Islet precursor cell (in vitro differentiated cells): ENCODE data around the gene RARS1.

ENCODE experiments used
- DNase-seq: peaks from one replicate; pipeline ENCODE4 v3.0.0-alpha.2; 2018

Gene RARS1

DNA sequence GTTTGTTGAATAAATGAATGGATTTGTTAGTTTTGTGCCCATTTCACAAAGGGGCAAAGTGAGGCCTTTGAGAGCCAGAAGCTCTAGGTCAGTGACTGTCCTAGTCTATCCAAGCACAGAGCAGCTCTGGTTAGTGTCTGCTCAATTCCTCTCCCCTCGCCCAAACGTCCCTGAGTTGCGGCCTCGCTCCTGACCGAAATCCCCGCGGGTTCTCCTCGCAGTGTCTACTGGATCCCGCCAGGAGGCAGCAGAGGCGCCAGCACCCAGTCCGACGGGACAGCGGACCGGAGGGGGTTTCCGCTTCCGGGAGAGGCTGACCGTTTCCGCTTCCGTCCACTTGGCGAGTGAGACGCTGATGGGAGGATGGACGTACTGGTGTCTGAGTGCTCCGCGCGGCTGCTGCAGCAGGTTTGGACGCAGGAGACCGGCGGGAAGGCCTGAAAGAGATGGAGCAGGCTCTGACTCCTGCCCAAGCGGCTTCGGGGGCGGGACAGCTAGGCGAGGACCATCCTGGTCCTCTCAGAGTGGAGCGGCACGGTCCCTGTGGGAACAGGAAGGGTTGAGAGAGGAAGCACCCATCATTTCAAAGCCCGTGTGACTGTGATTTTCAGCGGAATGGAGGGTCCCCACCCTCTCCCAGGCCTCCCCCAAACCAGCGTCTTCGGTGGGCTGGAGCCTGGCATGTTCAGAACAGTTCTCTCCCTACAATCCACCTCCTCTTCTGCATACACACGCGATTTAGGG, at the start of gene RARS1:
TSS of gene RARS1 (plus strand) at position 336 of the 744 bp plus-strand sequence. CDS start at position 364, 28 bp downstream.
- peak; percentile 98 for DNase-seq

DNA sequence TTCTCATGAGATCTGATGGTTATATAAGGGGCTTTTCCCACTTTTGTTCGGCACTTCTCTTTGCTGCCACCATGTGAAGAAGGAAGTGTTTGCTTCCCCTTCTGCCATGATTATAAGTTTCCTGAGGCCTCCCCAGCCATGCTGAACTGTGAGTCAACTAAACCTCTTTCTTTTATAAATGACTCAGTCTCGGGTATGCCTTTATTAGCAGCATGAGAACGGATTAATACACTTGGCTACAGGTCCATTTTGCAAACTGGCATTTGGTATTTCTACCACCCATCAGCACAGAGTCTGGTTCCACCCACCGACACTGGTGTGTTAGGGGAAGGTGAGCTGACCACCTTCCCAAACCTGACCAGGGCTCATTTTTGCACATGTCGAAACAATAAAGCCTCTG, 47.9 kb upstream of the RARS1 start:
- no peak for DNase-seq

DNA sequence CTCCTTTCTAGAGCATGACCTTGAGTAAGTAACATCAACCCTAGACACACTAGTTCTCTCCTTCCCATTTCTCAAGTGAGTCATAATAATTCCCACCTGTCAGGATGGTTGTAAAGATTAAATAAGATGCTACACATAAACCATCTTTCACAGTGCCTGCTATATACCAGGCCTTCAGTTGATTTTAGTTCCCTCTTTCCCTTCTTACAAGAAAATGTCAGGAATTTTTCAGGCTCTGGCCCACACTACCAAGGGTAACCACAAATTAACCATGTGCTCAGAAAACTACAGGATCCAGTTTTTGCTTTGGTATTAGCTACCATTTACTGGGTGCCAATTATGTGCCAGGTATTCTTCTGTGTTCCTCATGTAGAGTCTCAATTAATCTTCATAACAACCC, 42.7 kb upstream of the RARS1 start:
- DNase-seq = no peak

DNA sequence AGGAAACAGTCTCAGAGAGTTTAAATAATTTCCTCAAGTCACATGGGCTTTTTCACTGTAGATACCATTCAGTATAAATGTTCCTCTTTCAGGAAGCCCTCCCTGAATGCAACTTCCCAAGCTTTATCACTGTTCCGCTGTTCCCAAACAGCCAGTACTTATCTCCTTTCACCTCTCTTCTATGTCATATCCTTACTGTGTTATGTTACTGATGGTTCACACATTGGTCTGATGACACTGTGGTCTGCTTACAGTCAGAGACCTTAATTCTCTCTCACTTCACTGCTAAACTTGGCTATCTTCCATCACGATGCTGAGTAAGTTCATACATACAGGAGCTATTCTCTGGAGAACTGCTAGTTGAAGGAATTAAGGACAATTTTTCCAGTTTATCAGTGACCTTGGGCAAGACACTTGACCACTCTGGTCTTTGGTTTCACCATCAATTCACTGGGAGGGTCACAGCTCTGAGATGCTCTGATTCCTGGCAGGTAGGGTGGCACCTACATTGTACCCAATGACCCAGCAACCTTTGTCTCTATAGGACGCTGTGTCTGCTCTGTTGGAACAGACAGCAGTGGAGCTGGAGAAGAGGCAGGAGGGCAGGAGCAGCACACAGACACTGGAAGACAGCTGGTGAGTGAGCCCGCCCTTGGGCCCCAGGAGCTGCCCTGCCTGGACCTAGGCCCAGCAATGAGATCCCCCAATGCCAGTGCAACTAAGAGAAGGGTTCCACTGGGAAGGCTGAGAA, 42.1 kb upstream of the RARS1 start:
- no peak for DNase-seq

DNA sequence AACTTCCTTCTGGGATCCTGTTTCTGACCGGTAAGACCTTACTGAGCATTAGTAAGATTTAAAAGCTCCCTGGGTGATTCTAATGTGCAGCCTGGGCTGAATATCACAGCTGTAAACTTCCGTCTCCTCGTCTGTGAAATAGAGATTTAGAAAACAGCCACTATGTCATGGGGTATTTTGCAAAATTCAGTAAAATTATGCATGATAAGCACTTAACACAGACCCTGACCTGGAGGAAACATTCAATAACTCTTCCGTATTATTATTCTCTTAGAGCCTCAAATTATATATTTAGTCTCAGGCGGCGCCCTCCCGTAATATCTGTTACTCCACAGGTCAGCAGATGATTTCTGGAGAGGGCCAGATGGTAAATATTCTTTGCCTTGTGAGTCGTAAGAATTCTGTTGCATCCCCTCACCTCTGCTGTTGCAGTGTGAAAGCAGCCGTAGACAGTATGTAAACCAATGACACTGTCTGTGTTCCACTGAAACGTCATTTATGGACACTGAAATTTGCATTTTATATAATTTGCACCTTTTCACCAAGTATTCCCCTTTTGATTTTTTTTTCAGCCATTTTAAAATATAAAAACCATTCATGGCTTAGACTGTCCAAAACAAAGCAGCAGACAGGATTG, 39.2 kb upstream of the RARS1 start:
- no peak for DNase-seq

DNA sequence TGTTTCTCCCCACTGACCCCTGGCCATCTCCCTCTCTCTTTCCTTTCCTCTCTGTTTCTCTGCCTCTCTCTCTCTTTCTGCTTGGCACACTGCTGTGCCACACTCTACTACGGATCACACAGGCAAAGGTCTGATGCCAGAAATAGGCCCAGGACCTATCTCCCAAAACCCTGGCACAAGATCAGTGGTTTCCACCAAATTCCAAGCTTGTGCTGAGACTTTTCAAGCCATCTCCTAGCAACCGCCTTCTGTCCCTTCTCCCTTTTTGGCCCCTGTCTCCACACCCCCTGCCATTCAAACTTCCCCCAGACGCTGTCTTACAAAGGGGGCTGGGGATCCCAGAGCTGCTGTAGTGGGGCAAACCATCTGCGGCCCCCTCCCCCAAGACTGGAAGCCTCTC, 38.5 kb upstream of the RARS1 start:
- no peak for DNase-seq

DNA sequence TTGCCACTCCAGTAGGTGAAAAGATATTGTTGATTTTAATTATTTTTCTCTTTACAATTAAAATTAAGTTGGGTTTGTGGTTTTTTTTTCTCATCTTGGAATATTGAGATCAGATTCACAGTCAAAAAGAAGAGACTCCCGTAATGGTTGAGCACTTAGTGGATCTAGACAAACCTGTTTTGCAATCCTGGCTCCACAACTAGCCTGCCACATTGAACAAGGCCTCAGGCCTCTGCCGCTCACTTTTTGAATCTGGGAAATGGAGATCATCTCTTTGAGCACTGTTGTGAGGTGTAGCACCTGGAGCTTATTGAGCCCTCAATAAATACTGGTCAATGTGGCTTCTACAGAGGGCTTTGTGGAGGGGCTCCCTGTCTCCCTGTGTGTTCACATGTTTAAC, 37.1 kb upstream of the RARS1 start:
- peak; percentile 81 for DNase-seq

DNA sequence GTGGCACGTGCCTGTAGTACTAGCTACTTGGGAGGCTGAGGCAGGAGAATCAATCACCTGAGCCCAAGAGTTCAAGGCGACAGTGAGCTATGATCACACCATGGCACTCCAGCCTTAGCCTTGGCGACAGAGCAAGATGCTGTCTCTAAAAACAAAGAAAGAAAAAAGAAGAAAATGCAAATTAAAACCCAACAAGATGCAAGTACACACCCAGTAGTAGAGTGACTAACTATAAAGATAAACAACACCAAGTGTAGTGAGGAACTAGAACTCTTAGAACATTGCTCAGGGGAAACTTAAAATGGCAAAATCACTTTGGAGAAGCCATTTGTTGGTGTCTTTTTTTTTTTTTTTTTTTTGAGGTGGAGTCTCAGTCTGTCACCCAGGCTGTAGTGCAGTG, 34.7 kb upstream of the RARS1 start:
- DNase-seq = no peak

DNA sequence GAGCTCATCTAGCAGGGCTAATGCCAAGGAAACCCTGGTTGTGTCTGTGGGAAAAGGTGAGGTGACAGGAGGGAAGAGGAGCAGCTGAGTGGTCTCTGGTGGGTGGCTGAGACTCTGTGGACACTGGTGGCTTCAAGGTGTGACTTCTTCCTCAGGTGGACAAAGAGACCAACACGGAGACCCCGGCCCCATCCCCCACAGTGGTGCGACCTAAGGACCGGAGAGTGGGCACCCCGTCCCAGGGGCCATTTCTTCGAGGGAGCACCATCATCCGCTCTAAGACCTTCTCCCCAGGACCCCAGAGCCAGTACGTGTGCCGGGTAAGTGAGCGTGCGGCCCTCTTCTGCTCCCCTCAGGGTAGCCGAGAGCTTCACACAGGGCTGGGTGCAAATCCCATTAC, 31.1 kb upstream of the RARS1 start:
- DNase-seq = no peak

DNA sequence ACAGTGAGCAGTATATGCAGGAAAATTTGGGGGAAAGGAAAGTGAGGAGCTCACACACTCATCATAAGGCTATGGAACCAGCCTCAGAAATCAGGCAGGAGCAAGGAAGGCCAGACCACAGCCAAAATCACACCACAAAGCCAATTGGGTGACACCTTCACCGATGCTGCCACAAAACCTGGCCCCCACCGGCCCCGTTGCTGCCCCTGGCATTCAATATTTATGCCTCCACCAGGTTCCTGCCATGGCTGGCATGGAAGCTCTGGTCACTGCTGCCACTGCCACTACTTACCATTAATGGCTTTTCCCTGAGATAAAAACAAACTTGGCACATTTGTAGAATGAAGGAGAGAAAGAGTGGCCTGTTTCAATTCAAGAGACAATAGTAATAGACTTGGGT, 28.7 kb upstream of the RARS1 start:
- no peak for DNase-seq

DNA sequence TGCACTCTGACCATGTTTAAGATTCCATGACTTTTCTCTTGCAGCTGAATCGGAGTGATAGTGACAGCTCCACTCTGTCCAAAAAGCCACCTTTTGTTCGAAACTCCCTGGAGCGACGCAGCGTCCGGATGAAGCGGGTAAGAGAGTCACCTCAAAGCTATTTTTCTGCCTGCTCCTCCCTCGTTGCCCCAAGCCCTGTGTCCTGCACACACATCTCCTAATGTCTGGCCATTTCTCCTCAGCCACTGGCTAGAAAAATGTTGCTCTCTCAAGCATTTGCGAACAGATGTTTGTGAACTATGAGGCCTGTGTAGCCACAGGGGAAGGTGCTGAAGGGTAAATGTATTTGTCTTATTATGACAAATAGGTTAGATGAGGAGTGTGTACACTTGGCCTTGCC, 25.7 kb upstream of the RARS1 start:
- no peak for DNase-seq

DNA sequence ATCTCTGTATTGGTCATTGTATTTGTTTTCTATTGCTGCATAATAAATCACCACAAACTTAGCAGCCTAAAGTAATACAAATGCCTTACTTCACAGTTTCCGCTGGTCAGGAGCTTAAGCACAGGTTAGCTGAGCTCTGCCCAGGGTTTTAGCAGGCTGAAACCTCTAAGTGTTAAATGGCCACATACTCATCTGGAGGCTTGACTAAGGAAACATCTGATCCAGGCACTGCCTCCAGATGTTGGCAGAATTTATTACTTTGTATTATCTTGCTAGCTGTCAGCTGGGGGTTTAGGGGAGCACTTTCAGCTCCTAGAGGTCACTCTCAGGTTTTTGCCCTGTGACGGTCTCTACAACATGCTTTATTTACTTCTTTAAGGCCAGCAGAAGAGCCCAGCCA, 23.2 kb upstream of the RARS1 start:
- no peak for DNase-seq

DNA sequence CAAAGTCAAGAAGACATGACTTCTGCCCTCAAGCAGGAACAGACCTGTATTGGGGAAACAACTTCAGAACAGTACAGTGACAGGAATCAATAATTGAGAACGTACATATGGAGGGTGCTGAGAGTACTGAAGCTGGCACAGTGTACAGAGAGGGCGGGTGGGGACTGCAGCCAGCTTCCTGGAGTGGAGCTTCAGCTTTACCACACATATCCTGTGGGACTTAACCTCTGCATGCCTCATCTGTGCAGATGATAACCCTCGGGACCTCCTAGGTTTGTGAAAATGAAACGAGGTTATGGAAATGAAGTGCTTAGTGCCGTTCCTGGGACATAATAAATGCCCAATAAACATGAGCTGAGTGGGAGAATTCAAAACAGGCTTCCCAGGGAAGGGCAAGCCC, 22.1 kb upstream of the RARS1 start:
- no peak for DNase-seq

DNA sequence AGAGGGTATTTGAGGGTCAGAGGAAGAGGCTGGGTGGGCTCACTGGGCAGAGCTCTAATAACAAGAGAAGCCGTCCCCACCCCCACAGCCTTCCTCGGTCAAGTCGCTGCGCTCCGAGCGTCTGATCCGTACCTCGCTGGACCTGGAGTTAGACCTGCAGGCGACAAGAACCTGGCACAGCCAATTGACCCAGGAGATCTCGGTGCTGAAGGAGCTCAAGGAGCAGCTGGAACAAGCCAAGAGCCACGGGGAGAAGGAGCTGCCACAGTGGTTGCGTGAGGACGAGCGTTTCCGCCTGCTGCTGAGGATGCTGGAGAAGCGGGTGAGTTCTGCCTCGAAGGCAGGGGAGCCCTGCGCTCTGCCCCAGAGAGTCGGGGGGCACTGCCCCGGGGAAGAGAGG, 21.6 kb upstream of the RARS1 start:
- DNase-seq = no peak

DNA sequence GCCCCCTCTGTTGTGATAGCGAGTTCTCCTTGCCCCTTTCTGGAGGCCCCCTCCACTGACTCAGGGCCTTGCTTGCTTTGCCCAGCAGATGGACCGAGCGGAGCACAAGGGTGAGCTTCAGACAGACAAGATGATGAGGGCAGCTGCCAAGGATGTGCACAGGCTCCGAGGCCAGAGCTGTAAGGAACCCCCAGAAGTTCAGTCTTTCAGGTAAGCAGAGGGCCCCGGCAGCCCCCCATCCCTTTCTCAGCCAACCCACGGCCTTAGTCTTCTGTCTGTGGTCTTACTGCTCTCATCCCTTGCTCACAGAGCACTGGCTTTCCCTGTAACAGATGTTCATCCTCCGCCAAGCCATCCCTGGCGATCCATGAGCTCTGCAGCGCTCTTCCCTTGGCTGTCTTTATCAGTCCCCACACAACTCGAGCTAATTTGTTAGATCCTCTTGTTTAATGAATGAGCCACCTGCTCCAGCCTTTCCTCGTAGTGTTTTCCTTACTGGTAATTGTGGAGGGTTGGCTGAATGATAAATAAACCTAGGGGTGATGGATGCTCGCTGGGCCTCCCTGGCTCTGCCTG, 18.4 kb upstream of the RARS1 start:
- no peak for DNase-seq

DNA sequence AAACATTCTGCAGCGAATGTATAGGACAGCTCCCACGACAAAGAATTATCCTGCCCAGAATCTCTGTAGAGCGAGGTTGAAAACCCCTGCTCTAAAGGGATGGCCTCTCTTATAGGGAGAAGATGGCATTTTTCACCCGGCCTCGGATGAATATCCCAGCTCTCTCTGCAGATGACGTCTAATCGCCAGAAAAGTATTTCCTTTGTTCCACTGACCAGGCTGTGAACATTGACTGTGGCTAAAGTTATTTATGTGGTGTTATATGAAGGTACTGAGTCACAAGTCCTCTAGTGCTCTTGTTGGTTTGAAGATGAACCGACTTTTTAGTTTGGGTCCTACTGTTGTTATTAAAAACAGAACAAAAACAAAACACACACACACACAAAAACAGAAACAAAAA, 17.4 kb upstream of the RARS1 start:
- DNase-seq = no peak

DNA sequence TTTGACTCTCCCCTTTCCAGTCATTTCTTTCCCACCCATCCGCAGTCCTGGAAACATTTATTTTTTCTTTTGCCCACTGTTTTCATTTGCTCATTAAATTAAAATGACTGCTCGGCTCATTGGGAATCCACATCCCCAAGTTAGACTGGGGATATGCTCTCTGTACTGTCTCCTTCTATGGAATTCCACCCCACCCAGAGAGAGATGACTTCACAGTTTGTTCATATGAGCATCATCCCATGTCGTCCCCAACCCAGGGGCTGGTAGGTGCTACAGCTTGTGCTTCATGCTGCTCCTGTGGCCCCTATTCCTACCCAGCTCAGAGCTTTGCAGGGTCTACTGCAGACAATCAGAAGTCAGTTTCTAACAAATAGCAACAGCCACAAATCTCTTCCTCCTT, 16.5 kb upstream of the RARS1 start:
- no peak for DNase-seq

DNA sequence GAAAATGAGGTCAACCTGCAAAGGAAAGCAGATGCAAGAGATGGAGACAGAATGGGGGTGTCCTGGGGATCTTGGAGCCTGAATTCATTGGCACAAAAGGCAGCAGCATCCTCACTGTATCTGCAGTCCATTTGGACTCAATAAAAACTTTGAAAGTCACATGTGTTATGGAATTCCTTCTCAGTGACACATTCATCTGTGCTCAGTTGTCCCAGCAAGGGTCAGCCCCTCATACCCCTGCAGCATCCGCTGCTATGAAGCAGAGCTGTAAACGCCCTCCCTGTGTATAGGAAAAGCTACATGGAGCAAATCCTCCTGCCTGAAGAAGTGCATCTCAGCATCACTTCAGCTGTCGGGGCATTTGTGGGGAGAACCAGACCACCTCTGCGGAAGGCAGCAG, 14.5 kb upstream of the RARS1 start:
- no peak for DNase-seq

DNA sequence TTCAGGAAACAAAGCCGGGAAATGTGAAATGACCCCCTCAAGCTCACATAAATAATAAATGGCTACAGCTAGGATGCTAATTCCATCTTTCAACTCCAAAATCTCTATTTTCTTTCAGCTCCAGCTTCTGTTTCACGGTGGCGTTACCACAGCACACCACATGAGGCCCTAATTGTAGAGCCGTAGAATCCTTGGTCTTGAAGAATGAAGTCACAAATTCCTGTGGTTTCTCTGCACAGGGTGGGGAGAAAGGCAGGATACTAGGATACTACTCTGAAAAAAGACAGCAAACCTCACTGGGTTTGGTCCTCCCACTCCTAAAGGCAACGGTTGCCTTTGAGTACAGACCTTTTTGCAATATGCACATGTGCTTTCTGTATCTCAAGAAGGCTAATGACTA, 13.9 kb upstream of the RARS1 start:
- DNase-seq = peak; percentile 88

DNA sequence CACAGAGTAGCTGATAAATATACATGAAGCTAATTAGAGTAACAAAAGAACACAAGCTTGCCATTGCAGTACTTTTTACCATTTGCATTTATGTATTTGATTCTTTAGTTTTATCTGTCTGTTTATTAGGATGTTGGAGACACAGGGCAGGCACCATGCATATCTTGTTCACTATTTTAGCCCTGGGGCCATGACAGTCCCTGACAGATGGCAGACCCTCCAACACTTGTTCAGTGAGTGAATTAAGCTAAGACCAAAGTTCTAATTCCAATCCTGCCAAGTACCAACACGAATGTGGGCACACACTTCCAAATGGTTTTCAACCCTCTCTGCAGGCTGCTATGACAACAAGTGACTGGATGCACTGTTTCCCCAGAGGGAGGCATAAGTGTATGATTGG, 12.0 kb upstream of the RARS1 start:
- no peak for DNase-seq

DNA sequence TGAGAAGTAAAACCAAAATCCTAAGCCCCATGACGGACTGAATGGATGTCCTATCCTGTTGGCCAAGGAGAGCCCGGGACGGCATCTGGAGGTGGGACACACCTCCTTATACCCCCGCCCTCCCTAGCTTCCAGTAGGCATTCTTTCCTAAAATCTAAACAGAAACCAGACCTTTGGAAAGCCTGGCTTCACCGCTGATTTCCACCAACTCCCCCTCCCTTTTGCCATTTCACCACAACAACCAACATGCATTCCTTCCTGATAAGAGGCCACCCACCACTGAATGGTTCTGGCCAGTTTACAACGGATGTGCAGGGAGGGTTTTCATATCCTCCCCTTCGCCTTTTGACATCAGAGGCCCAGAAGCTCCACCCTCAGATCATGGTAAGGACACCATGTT, 9.2 kb upstream of the RARS1 start:
- DNase-seq = peak; percentile 79

DNA sequence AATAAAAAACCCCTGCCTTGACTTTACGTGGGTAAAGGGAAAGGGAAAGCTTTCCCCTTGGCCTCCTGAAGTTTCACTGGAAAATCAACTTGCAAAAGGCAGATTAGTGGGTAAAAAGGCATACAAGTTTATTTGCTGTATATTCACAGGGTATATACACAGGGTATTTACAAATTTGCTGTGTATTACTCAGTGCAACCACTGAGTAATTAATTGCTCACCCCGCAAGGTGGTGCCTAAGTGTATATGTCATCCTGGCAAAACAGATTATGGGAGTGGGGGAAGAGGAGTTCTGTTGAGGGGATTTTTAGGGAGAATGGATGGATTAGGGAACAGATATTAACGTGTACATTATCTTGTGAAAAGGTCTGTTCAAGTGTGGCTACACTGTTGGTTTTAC, 7.1 kb upstream of the RARS1 start:
- DNase-seq = no peak

DNA sequence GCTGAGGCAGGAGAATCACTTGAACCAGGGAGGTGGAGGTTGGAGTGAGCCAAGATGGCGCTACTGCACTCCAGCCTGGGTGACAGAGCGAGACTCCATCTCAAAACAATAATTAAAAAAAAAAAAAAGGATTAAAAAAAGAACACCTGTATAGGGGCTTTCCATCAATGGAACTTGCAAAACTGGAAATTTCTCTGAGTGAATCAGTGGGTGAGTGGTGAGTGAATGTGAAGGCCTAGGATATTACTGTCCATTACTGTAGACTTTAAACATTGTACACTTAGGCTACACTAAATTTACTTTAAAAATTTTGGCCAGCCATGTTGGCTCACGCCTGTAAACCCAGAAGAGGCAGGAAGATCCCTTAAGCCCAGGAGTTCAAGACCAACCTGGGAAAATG, 5.7 kb upstream of the RARS1 start:
- DNase-seq = no peak

DNA sequence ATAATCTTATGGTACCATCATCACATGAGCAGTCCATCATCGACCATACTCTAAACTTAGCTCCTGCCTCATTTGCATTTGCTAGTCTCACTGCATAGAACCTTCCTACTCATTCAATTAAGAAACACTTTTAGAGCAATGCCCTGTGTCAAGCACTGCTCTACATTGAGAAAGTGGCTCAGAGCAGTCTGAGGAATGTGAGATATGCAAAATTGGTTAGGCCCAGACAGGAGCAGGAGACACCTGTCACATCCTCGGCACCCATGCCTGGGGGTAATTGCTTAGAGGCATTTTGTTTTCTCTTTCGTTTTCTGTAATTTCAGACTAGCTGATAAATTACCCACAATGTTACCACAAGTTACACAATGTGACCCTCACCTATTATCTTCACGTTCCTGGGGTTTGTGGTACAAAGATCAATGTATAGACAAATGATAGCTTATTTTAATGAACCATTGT, 4.9 kb upstream of the RARS1 start:
- peak; percentile 75 for DNase-seq
